IPS-18c (cell line): Measurements from ENCODE around the gene RAB28.

ENCODE experiments used
- H3K4me3 ChIP-seq: 2 replicates; pipeline ENCODE4 v1.7.0; 2013; ENCODE audit warnings: low read depth, mild to moderate bottlenecking, low read length, moderate library complexity; ENCODE audit not compliant: insufficient read depth
- H3K9me3 ChIP-seq: one replicate; pipeline ENCODE4 v1.6.1; 2013; ENCODE audit warnings: mild to moderate bottlenecking, low read length, moderate library complexity; ENCODE audit not compliant: control insufficient read depth, insufficient read depth

RAB28 gene

DNA sequence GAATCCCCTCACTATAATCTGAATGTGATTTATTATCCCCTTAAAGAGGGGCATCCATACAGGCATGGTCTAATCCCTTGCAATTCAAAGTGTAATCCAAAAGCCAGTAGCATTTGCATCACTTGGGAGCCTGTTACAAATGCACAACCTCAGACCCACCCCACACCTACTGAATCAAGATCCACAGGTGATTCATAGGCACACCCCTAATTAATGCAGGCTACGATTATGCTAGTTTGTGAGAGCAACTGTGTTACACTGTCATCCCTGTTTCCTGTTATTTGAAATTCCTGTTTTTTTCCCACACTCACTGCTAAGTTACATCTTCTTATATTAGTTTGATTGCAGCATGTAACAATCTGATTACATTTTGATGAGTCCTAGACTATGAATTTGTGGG lies 120.0 kb downstream of the RAB28 start:
- Histone ChIP-seq H3K9me3 (no peaks in the 10 kb centered on the region), H3K4me3 (no peak overlapping the region)

DNA sequence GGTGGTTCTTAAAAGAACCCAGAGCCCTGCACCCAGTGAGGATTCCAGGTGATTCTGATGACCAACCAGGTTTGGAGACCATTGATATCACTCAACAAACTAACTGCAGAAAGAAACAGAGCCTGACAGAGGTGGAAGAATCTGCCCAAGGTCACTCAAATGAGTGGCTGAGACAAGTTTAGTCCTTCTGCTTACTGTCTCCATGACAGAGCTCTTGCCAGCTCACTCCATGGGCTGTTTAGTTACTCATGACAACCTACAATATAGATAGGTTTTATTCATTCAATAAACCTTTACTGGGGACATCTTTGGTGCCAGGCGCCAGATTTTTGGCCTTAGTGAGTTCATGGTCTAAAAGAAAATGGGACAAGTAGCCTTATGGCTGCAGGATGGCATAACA lies 124.3 kb downstream of the RAB28 start:
- no peaks in the 10 kb centered on the region for H3K9me3 ChIP-seq
- no peak overlapping the region for H3K4me3 ChIP-seq

DNA sequence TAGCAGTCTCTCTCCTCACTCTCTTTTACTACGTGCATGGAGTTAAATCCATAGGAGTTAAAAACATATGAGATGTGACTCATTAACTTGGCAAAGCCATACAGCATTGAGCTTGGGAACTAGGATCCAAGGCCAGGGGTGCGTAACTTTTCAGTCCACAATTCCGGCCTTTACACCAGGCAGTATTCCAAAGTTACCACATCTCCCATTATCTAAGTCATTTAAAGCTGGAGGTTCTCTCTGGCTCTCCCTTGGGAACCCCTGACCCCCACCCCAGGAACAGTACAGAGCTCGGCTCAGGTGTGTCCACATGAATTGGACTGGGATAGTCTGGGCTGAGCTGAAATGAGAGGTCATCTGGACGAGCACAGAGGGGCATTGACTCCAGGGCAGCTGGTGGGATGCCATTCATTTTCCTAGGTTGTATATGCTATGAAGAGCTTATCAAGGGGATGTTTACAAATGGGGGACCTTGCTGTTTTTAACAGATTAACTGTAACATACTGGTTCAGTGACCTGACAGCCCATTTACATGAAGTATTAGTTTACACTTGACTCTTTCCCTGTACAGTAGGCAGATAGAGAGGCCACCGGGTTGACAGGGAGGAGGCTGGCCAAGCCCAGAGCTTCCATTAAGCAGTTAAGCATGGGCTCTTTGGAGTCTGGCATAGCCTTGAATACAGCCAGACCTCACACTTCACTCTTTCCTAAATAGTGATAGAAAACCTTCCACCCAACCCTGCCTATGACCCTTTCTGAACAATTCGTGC lies 128.8 kb downstream of the RAB28 start:
- H3K9me3 ChIP-seq = no peaks in the 10 kb centered on the region

DNA sequence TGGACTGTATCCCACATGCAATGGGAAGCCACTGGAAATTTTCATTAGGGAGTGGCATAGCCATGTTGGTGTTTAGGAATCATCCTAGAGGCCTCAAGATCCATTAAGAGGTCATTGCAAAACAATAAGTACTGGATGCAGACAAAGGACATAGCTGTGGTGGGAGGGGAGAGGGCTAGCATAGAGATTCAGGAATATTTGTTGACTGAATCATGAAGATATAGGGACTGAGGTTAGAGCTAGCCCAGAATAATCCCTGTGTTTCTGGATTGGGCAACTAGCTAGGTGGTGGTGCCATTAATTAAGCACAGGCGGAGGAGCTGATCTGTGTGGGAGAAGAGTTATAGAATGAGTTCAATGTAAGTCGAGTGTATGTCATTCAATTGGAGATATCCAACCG lies 135.0 kb downstream of the RAB28 start:
- Histone ChIP-seq H3K4me3 (no peak overlapping the region), H3K9me3 (no peaks in the 10 kb centered on the region)

More for the DNA sequence above, 128.8 kb downstream of the RAB28 start:
- no peak overlapping the region for H3K4me3 ChIP-seq

DNA sequence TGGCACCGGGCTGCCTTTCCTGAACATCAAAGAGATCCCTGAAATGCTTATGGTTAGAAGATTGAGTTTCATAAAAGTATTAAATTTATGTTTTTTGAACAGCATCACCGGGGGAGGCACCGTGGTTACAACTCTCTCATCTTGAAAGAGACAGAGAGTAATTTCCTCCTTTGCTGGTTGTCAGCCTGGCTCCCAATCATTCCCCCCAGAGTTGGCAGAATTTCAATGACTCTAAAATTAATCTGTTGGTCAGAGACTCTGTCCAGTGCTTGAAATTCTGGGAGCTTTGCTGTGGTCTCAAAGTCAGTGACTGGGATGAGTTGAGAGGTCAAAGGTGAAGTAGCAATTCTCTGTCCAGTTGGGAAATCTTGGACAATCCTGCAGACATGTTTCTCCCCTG lies 135.9 kb downstream of the RAB28 start:
- Histone ChIP-seq H3K9me3 (no peaks in the 10 kb centered on the region), H3K4me3 (no peak overlapping the region)

DNA sequence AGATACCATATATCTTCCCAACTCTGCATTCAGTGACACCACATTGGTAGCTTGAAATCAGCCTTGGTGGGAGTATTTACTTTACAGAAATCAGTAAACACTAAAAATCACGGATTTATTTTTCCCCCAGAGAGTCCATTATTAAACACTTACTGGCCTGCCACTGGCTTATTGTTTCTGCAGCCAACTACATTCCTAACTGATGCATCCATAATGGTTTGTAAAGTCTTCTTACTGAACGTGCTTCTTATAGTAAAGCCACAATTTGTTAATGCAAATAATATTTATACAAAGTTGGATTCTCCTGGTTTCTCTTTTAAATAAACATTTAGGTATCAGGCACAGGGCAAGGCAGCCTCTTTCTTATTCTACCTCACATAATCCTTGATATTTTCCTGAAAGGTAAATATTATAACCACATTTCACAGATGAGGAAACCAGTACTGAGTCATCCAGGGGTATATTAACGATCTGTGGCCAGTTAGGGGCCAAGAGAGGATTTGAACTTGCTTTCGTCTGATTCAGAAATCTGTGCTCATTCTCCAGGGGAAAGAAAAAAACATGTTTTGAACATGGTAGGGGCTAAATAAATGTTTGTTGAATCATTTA lies 136.5 kb downstream of the RAB28 start:
- no peak overlapping the region for H3K4me3 ChIP-seq
- no peaks in the 10 kb centered on the region for H3K9me3 ChIP-seq

DNA sequence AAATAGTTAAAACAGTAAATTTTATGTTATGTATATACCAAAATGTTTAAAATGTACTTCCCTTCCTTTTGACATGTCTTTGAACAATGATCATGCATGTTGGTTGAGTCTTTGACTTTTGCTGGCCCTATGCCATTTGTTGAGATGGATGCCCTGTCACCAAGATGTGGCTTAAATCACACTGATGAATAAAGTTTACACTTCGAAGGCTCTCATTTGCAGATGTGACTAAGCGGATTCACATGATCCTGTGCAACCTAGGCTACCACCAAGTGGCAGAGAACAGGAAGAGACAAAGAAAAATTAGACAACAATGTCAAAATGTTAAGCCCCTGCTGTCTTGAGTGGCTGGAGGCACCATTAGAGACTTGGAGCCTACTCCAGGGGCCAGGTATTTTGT lies 139.9 kb downstream of the RAB28 start:
- H3K4me3 ChIP-seq = no peak overlapping the region

DNA sequence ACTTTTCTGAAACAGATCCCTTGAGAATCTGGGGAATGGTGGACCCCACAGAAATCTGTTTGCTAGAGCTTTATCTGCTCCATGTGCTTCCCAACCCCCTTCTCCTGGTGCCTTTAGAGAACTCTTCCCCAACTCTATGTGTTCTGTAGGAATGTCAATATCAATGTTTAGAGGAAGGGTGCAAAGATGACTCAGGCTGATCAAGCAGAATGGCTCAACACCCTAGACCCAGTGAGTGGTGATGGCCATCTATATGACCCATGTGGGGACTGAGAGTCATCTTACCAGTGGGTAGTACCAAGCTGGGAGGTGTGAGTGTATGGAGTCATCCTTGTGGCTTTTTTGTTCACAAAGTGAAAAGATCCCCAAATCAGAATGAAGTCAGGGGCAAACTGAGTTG lies 143.5 kb downstream of the RAB28 start:
- Histone ChIP-seq H3K4me3 (no peak overlapping the region), H3K9me3 (no peaks in the 10 kb centered on the region)

More for the DNA sequence above, 139.9 kb downstream of the RAB28 start:
- H3K9me3 ChIP-seq = no peaks in the 10 kb centered on the region

DNA sequence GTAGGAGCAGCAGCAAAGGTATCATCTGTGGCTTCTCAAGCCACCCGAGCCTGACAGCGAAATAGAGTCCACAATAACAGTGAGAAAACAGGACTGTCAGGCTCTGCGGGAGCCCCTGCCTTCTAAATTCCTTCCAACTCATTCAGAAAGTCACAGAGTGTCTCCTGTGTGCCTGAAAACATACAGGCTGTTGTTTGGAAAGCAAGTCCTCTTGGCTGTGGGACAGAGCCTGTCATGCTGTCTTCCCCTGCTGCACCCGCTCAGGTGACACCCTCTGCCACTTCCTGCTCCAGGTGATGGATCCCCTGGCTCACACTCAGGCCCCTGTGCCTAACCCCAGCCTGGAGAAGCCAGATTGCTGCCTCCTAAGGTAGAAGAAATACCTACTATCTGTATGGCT lies 152.3 kb downstream of the RAB28 start:
- no peak overlapping the region for H3K4me3 ChIP-seq
- no peaks in the 10 kb centered on the region for H3K9me3 ChIP-seq

DNA sequence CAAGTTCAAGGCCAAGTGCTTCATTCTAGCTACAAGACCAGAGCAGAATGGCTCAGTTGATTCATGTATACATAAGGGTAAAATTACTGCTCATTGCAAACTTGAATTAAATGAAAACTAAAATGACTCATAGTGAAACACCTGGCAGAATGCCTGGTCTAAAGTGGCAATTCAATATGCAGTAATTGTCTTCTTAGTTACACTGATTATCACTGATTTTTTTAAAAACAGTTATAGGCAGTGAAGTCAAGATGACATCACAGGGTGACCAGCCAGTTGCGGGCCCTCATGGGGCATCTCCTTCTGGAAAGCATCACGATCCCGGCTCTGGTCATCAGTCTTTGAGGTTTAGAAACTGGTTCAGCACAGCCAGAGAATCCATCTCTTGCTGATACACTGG lies 154.2 kb downstream of the RAB28 start:
- Histone ChIP-seq H3K4me3 (no peak overlapping the region), H3K9me3 (no peaks in the 10 kb centered on the region)

DNA sequence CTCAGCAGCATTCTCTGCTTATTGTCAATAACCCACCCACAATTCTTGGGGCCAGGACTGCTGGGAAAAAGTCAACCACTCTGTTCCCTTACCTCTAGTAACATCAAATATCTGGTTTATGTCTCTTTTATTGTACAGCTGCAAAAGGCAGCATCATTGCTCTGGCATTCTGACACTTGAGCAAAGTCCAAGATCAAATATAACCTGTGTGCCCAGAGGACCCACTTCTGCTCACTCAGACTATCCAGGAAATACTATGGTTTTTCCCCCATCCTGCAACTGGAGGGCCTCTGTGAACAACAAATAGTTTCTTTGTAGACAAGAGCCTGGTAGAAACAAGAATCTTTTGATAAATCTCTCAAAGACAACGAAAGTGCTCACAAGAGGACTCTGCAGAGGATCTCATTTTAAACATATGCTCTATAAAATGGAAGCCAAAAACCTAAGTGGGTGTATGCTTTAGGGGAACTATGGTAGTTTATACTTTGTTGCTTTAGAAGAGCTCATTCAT lies 154.7 kb downstream of the RAB28 start:
- no peaks in the 10 kb centered on the region for H3K9me3 ChIP-seq
- H3K4me3 ChIP-seq = no peak overlapping the region

DNA sequence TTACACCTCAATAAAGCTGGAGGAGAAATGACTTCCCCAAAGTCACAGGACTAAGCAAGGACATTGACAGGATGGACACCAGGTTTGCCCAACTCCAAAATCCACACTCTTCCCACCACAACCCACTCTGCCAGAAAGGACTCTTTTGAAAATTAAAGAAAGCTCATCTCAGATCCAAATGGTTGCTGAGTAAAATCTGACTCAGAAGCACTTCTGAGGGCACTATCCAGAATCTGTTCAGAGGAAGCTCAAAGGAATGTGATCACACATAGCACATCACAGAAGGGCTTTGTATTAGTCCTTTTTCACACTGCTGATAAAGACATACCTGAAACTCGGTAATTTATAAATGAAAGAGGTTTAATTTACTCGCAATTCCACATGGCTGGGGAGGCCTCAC lies 155.5 kb downstream of the RAB28 start:
- no peaks in the 10 kb centered on the region for H3K9me3 ChIP-seq
- no peak overlapping the region for H3K4me3 ChIP-seq

DNA sequence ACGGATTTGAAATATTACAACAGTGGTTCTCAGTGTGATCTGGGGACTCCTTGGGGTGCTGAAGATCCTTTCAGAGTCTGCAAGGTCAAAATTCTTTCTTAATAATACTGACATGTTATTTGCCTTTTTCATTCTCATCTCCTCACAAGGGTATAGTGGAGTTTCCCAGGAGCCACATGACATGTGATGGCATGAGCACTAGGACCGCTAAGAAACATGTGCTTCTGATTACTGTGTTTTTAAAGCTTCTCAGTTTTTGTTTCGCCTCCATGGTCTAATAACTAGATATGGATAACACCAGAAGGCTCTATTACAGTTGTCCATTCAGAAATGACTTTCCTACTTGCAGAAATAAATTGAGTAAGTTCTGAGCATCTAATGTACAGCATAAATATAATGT lies 156.1 kb downstream of the RAB28 start:
- Histone ChIP-seq H3K9me3 (no peaks in the 10 kb centered on the region), H3K4me3 (no peak overlapping the region)

DNA sequence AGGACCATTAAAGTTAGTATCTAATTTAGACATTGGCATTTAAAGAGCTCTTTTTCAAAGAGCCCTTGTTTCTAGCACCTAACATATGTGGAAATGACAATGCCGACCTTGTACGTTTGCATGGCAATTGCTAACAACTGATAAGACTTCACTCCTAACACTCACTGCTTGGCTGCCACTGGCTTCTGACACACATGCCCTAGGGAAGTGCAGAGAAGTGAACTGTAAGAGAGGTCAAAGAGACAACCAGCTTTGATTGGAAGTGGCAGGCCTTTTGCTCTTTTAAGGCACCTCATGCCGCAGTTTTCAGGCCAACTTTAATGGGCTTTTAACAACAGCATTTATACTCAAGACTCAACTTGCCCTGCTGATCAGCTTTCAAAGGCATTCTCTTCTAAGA lies 158.4 kb downstream of the RAB28 start:
- Histone ChIP-seq H3K4me3 (no peak overlapping the region), H3K9me3 (no peaks in the 10 kb centered on the region)

DNA sequence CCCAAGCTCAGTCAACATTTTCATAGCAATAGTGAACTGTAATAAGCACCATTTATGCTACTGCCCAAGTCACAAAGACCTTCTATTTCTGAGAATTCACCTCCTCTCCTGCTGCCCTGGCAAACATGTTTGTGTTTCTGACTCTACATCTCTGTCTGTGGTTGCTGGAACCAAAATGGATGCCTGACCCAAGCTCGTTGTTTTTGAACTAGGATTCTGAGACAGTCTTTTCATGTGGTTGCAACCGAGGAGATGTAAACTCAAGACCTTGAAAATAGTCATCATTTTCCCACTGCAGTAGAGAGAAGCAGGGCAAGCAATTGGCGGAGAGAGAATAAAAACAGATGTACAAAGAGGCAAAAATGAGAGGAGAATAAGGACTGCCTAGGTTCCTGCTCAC lies 160.2 kb downstream of the RAB28 start:
- Histone ChIP-seq H3K4me3 (no peak overlapping the region), H3K9me3 (no peaks in the 10 kb centered on the region)

DNA sequence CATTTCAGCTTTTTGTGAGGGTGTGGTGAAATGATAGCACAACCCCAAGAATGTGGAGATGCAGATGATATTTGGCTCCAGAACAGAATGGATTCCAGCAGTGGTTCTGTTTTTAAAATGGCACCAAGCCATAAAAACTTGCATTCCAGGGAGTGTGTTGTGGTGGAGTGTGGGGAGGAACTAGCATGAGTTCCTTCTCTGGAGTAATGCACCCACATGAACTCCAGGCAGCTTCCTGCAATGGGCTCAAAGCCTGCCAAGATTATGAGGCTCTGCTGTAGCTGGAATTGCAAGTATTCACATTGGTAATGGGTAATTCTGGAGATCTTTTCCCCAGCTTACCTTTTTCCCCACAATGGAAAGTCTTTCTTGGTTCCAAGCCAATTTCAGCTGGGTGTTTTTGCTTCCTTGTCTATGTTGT lies 161.4 kb downstream of the RAB28 start:
- Histone ChIP-seq H3K9me3 (no peaks in the 10 kb centered on the region), H3K4me3 (no peak overlapping the region)
